Measurements from ENCODE around the gene TPCN1.
A peak's percentile ranks its signal among the peaks of the same experiment; 100 is the strongest.

The TPCN1 gene

GRCh38 chr12:113246478-113247122 lies 25.3 kb downstream of the TPCN1 start:
- H3K4me3 ChIP-seq (ENCODE audit: low read depth, low read length): peak overlapping the region; percentile 42
- TF ChIP-seq, protein P1, sequence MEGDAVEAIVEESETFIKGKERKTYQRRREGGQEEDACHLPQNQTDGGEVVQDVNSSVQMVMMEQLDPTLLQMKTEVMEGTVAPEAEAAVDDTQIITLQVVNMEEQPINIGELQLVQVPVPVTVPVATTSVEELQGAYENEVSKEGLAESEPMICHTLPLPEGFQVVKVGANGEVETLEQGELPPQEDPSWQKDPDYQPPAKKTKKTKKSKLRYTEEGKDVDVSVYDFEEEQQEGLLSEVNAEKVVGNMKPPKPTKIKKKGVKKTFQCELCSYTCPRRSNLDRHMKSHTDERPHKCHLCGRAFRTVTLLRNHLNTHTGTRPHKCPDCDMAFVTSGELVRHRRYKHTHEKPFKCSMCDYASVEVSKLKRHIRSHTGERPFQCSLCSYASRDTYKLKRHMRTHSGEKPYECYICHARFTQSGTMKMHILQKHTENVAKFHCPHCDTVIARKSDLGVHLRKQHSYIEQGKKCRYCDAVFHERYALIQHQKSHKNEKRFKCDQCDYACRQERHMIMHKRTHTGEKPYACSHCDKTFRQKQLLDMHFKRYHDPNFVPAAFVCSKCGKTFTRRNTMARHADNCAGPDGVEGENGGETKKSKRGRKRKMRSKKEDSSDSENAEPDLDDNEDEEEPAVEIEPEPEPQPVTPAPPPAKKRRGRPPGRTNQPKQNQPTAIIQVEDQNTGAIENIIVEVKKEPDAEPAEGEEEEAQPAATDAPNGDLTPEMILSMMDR (IDR thresholded peaks at IDR 0.05; ENCODE audit: control insufficient read depth, extremely low read depth, insufficient read depth): no peak
- DNase-seq (ENCODE audit: low read depth): no peak

DNA sequence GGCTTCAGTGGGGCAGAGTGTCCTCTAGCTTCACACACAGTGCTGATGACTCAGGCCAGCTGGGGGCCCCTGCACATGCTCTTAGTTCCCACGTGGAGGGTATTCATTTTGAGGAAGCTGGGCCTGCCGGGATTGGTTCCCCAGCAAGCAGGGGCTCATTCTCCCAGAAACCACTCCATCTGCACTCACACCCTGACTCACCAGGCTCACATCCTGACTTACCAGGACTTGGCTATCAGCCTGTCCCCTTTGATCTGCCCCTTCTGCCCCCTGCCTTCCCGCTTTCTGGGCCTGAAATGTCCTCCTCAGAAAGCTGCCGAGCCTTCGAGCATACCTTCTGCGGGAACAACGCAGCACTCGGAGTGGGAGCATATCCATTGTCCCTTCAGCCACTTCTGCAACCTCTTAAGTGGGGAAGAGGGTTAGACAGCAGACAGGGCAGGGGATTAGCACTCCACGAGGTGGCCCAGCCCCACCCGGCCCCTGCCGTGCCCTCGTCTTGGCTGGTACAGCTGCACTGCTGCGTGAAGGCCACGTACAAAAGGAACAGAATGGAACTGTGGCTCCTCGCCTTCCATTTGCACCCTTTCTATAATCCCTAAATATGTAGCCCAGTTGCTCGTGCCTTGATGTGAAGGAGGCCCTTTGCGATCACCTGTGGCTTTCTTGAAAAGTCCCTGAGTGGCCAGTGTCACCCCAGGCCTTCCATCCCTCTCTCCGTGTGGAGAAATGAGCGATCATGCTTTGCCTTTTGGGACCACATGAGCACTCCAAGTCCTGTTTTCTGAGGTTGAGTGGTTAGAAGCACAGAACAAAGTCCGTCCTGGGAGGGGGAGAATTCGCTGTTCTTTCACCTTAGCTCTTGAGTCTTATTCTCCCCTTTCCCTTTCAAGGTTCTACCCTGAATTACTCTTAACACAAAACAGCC lies 26.1 kb downstream of the TPCN1 start:
- H3K4me3 ChIP-seq (ENCODE audit: low read depth, low read length): peak overlapping the region; percentile 42; the same call in 1 of the 2 replicates
- no peak for DNase-seq (ENCODE audit: low read depth)
- TF ChIP-seq, protein P1 (IDR thresholded peaks at IDR 0.05; ENCODE audit: control insufficient read depth, extremely low read depth, insufficient read depth): no peak

DNA sequence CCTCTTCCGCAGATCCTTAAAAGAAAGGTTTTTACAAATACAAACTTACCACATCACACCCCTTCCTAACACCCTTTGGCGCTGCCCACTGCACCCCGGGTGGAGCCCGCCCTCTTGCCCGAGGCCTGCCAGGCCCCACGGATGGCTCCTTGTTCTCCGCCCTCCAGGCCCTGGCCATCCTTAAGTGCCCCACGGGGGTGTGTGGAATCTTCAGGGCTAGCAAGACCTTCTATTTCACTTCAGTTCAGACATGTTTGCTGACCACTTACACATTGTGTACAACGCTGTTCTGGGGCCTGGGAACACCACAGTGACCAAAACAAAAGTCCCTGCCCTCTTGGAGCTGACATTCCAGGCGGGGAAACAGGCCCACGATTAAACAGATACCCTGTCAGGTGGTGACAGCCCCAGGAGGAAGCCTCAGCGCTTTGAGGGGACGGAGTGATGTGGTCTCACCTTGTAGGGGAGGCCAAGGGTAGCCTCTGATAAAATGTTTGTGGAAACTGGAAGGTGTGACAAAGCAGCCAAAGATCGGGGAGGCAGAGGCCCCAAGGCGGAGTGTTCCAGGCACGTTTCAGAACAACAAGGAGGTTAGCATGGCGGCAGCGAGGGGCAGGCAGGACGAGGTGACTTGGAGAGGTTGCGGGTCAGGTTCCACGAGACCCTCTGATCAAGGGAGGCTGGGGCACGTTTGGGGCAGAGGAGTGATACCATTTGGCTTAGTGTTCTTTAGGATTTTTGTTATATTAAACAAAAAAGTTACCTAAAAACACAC lies 27.0 kb downstream of the TPCN1 start:
- no peak for DNase-seq (ENCODE audit: low read depth)
- no peak overlapping the region for H3K4me3 ChIP-seq (ENCODE audit: low read depth, low read length)
- TF ChIP-seq, protein P1 (IDR thresholded peaks at IDR 0.05; ENCODE audit: control insufficient read depth, extremely low read depth, insufficient read depth): no peak

DNA sequence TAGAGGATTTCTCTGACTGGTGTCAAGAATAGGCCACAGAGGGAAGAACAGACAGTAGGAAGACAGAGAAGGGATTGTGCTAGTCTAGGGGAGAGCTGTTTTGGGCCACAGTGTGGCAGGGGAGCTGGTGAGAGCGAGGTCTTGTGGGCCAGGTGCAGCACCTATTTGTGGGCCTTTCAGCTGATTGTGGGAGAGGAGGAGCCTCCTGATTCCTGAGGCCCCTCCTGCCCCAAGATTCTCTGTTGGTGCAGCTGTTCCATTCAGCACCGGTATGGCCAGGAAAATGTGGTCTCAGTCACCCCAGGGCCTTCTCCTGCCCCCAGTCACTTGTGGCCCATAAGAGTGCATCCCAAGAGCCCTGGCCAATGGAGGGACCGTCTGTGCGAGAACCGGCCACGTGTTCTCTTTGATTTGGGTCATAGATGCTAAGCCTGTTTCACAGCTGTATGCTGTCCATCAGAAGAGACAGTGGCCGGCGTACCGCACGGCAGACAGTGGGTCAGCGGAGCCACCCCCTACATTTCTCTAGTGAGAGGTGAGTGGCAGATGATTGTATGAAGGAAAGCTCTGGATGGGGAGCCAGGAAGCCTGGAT lies 27.7 kb downstream of the TPCN1 start:
- H3K4me3 ChIP-seq (ENCODE audit: low read depth, low read length): no peak overlapping the region
- no peak for DNase-seq (ENCODE audit: low read depth)
- TF ChIP-seq, protein P1 (IDR thresholded peaks at IDR 0.05; ENCODE audit: control insufficient read depth, extremely low read depth, insufficient read depth): no peak

- DNase-seq (ENCODE audit: low read depth): no peak
- no peak overlapping the region for H3K4me3 ChIP-seq (ENCODE audit: low read depth, low read length)
- TF ChIP-seq, protein P1 (IDR thresholded peaks at IDR 0.05; ENCODE audit: control insufficient read depth, extremely low read depth, insufficient read depth): no peak
Measured at GRCh38 chr12:113249546-113249945, 28.3 kb downstream of the TPCN1 start.

DNA sequence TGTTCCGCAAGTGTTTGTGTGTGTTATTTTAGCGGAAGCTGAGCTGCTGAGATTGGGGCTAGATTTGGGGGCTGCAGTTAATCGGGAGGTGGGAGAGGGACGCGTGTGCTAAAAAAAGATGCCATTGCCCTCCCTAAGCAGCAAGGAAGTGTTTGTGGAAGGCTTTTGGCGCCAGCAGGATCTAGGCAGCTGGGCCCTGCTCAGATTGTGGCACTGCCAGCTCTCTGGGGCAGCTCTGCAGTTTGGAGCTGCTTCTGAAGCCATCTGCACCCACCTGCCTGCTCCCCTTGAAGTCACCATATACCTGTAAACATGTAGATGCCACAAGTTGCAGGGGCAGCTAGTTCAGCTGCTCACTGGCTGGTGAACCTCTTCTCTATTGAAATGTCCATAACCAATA lies 28.8 kb downstream of the TPCN1 start:
- no peak overlapping the region for H3K4me3 ChIP-seq (ENCODE audit: low read depth, low read length)
- no peak for DNase-seq (ENCODE audit: low read depth)
- TF ChIP-seq, protein P1 (IDR thresholded peaks at IDR 0.05; ENCODE audit: control insufficient read depth, extremely low read depth, insufficient read depth): no peak

Measured in LNCaP clone FGC (cell line).